Stimulated activated effector memory CD8-positive, alpha-beta T cell treated with anti-CD3 and anti-CD28 coated beads, Interleukin-12 subunit alpha, Interleukin-12 subunit beta, amount 100 ng/mL, for 72 hours (primary cell): ENCODE data around the gene CLSTN1.
A peak's percentile ranks its signal among the peaks of the same experiment; 100 is the strongest.
"Not testable (repeated sequence)": the region's sequence is repeated elsewhere in the genome, so short reads cannot be mapped to it uniquely, and the experiment has no call there.

Experiments used
- ATAC-seq: fragments of 150-1000 bp; cut with Tn5 transposase; 2 replicates; pipeline ENCODE4 v1.10.0; 2021
- DNase-seq, 2 donors: peaks; one replicate each; pipeline ENCODE4 v3.0.0; 2021 to 2022; ENCODE audit warnings: low spot score in 2 of 2
- H3K27ac Mint-ChIP-seq: one replicate; pipeline ENCODE4 v1.8.0; 2022; ENCODE audit warnings: mild to moderate bottlenecking, mixed read lengths
- H3K36me3 Mint-ChIP-seq: one replicate; pipeline ENCODE4 v1.8.0; 2022; ENCODE audit warnings: mild to moderate bottlenecking, mixed read lengths
- H3K4me1 Mint-ChIP-seq: one replicate; pipeline ENCODE4 v1.8.0; 2022; ENCODE audit warnings: mixed read lengths
- H3K4me3 Mint-ChIP-seq: one replicate; pipeline ENCODE4 v1.8.0; 2022; ENCODE audit warnings: mild to moderate bottlenecking, mixed read lengths
- H3K9me3 Mint-ChIP-seq: one replicate; pipeline ENCODE4 v1.8.0; 2022; ENCODE audit warnings: mixed read lengths

Gene CLSTN1

DNA sequence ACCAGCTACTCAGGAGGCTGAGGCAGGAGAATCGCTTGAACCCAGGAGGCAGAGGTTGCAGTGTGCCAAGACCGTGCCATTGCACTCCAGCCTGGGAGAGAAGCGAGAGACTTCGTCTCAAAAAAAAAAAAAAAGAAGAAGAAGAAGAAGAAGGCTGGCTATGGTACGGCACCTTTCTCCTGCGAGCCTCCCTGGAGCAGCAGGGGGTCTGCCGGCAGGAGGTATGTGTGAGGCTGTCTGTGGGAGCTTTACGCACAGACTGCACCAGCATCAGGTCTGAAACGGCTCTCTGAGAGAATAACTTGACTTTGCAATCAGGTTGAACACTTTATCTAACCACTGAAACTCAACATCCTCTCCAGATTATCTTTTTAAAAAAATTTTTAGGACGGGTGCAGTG is 44.9 kb downstream of the CLSTN1 start:
- H3K27ac Mint-ChIP-seq, result no peak overlapping the region
- DNase-seq (no peak), ATAC-seq (no peak)
- peaks cover 17% of the 10 kb centered on the region for H3K4me1 Mint-ChIP-seq
- no peak overlapping the region for H3K4me3 Mint-ChIP-seq
- H3K9me3 Mint-ChIP-seq, result no peaks in the 10 kb centered on the region
- no peaks in the 10 kb centered on the region for H3K36me3 Mint-ChIP-seq

DNA sequence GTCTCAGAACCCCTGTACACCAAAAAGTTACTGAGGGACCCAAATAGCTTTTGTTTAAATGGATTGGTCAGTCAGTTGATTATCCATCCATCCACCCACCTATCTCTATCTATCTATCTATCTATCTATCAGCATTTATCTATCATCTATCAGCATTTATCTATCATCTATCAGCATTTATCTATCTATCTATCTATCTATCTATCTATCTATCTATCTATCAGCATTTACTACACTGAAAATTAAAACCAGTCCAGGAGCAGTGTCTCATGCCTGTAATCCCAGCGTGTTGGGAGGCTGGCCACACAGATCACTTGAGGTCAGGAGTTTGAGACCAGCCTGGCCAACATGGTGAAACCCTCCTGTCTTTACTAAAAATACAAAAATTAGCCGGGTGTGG is 47.1 kb downstream of the CLSTN1 start:
- H3K4me3 Mint-ChIP-seq, result no peak overlapping the region
- peaks cover 17% of the 10 kb centered on the region for H3K4me1 Mint-ChIP-seq
- peaks cover 20% of the 10 kb centered on the region for H3K36me3 Mint-ChIP-seq
- H3K9me3 Mint-ChIP-seq, result no peaks in the 10 kb centered on the region
- no peak for ATAC-seq
- DNase-seq, result no peak
- H3K27ac Mint-ChIP-seq, result peak overlapping the region; percentile 29

DNA sequence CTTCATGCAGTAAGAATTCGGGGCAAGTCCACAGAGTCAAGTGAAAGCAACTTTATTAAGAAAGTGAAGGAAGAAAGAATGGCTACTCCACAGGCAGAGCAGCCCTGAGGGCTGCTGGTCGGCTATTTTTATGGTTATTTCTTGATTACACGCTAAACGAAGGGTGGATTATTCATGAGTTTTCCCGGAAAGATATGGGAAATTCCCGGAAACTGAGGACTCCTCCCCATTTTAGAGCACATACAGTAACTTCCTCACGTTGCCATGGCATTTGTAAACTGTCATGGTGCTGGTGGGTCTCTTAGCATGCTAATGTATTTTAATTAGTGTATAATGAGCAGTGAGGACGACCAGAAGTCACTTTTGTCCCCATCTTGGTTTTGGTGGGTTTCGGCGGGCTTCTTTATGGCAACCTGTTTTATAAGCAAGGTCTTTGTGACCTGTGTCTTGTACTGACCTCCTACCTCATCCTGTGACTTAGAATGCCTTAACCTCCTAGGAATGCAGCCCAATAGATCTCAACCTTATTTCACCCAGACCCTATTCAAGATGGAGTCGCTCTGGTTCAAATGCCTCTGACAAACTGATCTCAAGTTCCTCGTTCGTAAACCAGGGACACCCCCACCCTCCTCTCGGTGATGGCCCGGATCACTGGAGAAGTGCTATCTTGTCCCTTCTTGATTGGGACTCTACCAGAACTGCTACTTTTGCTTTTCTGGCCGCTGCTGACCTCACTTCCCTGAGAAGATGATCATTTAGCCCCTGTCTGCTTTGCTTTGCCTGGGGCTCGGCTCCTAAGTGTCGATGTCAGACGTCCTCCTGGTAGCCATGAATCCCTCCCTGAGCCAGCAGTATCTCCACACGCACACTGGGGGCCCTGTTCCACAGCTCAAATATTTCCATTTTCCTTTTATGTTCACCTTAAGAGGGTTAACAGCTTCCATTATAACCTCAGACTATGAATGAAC is 48.8 kb downstream of the CLSTN1 start:
- Mint-ChIP-seq H3K4me1 (peaks cover 17% of the 10 kb centered on the region), H3K27ac (no peak overlapping the region), H3K36me3 (peaks cover 33% of the 10 kb centered on the region), H3K9me3 (no peaks in the 10 kb centered on the region), H3K4me3 (no peak overlapping the region)
- no peak for ATAC-seq
- no peak for DNase-seq

DNA sequence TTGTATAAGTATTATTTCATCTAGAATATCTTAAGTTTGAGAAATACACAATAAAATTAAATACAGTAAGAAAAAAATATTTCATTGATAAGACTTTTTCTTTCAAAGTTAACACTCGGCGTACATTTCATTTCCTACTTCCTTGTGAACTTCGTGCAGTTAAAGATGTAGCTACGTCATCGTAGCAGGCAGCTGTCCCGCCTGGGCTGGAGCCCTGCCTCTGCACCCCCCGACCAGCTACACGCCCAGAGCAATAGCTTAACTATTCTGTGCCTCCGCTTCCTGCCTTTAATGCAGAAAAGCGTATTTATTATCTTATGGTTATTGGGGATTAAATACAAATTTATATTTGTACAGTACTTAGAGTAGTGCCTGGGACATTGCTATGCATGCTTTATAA is 53.5 kb downstream of the CLSTN1 start:
- peaks cover 33% of the 10 kb centered on the region for H3K36me3 Mint-ChIP-seq
- no peak for DNase-seq
- no peak for ATAC-seq
- no peak overlapping the region for H3K27ac Mint-ChIP-seq
- H3K4me1 Mint-ChIP-seq, result peaks cover 10% of the 10 kb centered on the region
- H3K4me3 Mint-ChIP-seq, result no peak overlapping the region
- no peaks in the 10 kb centered on the region for H3K9me3 Mint-ChIP-seq

DNA sequence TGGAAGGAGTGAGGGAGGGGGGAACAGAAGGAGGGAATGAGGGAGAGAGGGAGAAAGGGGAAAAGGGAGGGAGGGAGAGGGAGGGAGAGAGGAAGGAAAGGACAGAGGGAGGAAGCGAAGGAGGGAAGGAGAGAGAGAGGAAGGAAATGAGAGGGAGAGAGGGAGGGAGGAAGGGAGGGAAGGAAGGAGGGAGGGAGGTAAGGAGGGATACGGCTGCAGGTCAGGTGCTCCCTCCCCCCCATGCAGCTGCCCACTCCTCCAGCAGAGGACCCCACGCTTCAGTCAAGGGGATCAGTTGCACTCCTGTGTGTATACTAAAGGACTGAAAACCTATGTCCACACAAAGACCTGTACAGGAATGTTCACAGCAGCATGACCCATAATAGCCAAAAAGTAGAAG is 54.8 kb downstream of the CLSTN1 start:
- Mint-ChIP-seq H3K27ac (no peak overlapping the region), H3K4me3 (no peak overlapping the region), H3K36me3 (peaks cover 33% of the 10 kb centered on the region), H3K4me1 (peaks cover 17% of the 10 kb centered on the region), H3K9me3 (no peaks in the 10 kb centered on the region)
- DNase-seq (no peak), ATAC-seq (no peak)

DNA sequence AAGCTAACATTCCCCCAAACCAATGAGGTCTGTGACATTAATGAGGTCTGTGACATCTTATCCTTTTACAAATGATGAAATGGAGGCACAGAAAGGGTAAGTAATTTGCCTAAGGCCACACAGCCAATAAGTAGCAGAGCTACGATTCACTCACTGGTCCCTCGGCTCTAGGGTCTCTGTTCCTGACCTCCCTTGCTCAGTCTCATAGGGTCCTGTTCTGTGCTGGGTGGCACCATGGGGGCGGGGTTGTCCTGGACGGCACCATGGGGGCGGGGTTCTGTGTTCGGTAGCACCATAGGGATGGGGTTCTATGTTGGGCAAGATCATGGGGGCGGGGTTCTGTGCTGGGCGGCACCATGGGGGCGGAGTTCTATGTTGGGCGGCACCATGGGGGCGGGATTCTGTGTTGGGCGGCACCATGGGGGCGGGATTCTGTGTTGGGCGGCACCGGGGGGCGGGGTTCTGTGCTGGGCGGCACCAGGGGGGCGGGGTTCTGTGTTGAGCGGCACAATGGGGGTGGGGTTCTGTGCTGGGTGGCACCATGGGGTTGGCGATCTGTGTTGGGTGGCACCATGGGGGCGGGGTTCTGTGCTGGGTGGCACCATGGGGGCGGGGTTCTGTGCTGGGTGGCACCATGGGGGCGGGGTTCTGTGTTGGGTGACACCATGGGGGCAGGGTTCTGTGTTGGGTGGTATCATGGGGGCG is 55.6 kb downstream of the CLSTN1 start:
- H3K36me3 Mint-ChIP-seq, result peaks cover 28% of the 10 kb centered on the region
- H3K4me3 Mint-ChIP-seq, result no peak overlapping the region
- H3K9me3 Mint-ChIP-seq, result no peaks in the 10 kb centered on the region
- ATAC-seq (no peak), DNase-seq (peak in 1 of 2 donors; percentile 4)
- H3K27ac Mint-ChIP-seq, result peak overlapping the region; percentile 48
- H3K4me1 Mint-ChIP-seq, result peaks cover 21% of the 10 kb centered on the region

DNA sequence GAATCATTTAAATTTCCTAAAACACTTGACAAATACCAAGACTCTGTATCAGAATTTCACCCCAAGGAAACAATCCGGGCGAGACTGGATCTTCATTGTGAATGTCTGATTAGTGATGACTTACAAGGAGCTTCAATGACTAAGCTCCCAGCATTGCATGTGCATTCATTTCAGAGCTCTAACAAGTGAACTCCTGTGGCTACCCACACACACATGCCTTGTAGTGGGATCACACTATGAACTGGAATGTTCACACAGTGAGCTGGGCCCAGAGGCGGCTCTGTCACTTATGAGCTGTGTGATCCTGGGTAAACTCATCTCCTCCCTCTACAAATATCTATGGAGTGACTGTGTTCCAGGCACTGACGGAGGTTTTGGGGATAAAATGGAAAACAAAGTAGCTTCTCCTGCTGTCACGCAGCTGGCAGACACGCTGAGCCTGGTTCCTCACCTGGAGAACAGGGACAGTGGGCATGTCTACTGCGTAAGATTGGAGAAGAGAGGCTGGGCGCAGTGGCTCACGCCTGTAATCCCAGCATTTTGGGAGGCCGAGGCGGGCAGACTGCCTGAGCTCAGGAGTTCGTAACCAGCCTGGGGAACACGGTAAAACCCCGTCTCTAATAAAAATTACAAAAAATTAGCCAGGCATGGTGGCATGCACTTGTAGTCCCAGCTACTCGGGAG is 56.9 kb downstream of the CLSTN1 start:
- peaks cover 21% of the 10 kb centered on the region for H3K36me3 Mint-ChIP-seq
- H3K4me3 Mint-ChIP-seq, result no peak overlapping the region
- H3K4me1 Mint-ChIP-seq, result peaks cover 21% of the 10 kb centered on the region
- peak; percentile 24 for ATAC-seq
- H3K27ac Mint-ChIP-seq, result no peak overlapping the region
- no peak for DNase-seq
- H3K9me3 Mint-ChIP-seq, result no peaks in the 10 kb centered on the region

DNA sequence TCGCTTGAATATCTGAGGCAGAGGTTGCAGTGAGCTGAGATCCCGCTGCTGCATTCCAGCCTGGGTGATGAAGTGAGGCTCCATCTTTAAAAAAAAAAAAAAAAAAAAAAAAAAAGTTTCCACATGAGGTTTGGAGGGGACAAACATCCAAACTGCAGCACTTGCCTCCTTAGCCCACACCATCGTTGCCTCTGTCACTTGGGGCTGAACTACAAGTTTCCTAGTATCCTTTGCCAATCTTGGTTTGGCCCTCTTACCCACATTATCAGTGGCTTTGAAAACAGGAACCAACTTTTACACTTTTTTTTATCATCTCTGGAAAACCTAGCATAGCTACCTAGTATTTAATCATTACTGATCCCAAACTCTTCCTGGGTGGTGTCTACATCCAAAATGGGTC is 59.2 kb downstream of the CLSTN1 start:
- Mint-ChIP-seq H3K36me3 (peaks cover 10% of the 10 kb centered on the region), H3K4me1 (peaks cover 33% of the 10 kb centered on the region), H3K4me3 (no peak overlapping the region), H3K9me3 (no peaks in the 10 kb centered on the region), H3K27ac (no peak overlapping the region)
- DNase-seq (no peak), ATAC-seq (no peak)

DNA sequence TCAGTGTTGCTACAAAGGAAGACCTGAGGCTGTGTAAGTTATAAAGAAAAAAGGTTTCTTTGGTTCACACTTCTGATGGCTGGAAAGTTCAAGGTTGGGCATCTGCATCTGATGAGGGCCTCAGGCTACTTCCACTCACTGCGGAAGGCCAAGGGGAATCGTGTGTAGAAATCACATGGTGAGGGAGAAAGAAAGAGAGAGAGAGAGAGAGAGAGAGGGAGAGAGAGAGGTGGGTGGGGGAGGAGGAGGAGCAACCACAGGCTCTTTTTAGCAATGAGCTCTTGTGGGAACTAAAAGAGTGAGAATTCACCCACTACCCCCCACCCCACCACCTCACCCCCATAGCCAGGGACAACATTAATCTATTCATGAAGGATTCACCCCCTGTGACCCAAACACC is 59.9 kb downstream of the CLSTN1 start:
- no peaks in the 10 kb centered on the region for H3K9me3 Mint-ChIP-seq
- ATAC-seq, result no peak
- H3K27ac Mint-ChIP-seq, result peak overlapping the region; percentile 36
- no peak overlapping the region for H3K4me3 Mint-ChIP-seq
- peaks cover 29% of the 10 kb centered on the region for H3K4me1 Mint-ChIP-seq
- no peak for DNase-seq
- peaks cover 10% of the 10 kb centered on the region for H3K36me3 Mint-ChIP-seq

DNA sequence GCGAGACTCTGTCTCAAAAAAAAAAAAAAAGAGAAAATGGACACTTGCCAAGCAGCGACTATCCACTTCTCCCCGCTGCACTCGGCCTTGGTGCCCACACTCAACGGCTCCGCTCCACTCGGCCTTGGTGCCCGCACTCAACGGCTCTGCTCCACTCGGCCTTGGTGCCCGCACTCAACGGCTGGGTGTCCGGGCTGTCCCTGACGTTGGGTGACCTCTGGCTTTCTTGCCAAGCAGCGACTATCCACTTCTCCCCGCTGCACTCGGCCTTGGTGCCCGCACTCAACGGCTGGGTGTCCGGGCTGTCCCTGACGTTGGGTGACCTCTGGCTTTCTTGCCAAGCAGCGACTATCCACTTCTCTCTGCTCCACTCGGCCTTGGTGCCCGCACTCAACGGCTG is 61.3 kb downstream of the CLSTN1 start:
- DNase-seq, H3K9me3 Mint-ChIP-seq, H3K36me3 Mint-ChIP-seq, H3K4me3 Mint-ChIP-seq, H3K27ac Mint-ChIP-seq, ATAC-seq: not testable (repeated sequence)
- H3K4me1 Mint-ChIP-seq, result peaks cover 23% of the 10 kb centered on the region

DNA sequence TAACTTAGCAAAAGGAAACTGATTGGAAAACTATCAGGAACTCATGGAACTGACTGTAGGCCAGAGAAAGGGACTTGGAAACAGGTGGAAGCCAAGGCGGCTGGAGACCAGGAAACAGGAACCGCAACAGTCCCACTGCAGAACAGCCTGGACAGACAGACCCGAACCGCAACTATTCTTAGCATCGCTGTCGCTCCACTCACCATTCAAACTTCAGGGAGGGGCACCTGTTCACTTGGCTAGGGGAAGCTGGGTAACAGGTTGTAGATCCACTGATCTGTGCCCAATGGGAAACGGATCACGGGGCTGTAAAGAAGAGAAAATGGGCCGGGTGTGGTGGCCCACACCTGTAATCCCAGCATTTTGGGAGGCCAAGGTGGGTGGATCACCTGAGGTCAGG is 61.9 kb downstream of the CLSTN1 start:
- Mint-ChIP-seq H3K4me3 (no peak overlapping the region), H3K36me3 (peaks cover 10% of the 10 kb centered on the region), H3K27ac (no peak overlapping the region), H3K4me1 (peaks cover 23% of the 10 kb centered on the region), H3K9me3 (no peaks in the 10 kb centered on the region)
- ATAC-seq (no peak), DNase-seq (no peak)

DNA sequence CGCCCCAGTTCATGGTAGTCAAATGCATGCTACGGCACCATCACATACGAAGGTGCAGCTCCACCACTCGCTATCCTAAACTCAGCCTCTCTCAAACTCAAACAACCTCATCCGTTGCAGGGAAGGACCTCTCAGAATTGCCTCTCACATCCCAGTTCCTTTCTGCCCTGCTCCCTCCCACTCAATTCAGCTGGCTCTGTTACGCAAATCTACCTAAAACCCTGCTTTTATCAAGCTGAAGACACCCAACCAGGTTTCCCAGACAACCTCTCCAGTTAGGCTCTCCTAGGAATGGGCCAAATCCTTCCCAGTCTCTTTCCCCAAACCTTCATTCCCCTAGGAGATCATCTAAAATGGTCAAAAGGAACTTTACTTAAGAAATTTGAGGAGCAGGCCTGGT is 62.9 kb downstream of the CLSTN1 start:
- peaks cover 10% of the 10 kb centered on the region for H3K36me3 Mint-ChIP-seq
- H3K4me3 Mint-ChIP-seq, result no peak overlapping the region
- H3K27ac Mint-ChIP-seq, result no peak overlapping the region
- DNase-seq, result no peak
- no peak for ATAC-seq
- no peaks in the 10 kb centered on the region for H3K9me3 Mint-ChIP-seq
- H3K4me1 Mint-ChIP-seq, result peaks cover 23% of the 10 kb centered on the region

DNA sequence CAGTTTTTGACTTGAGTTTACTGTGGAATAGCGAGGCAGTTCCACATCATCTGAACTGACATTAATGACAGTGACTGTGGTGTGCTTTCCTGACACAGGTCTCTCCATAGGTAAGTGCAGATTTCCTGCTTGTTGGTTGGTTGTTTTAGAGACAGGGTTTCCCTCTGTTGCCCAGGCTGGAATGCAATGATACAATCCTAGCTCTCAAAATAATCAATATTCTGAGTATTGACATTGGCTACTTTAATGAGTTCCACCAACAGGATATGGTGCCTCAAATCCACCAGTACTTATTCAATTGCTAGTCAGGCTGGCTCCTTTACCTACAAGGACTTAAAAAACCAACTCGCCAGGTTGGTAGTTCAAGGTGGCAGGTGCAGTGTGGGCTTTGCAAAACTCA is 63.8 kb downstream of the CLSTN1 start:
- Mint-ChIP-seq H3K4me1 (peaks cover 28% of the 10 kb centered on the region), H3K4me3 (no peak overlapping the region), H3K36me3 (peaks cover 14% of the 10 kb centered on the region), H3K9me3 (no peaks in the 10 kb centered on the region), H3K27ac (no peak overlapping the region)
- DNase-seq (no peak), ATAC-seq (no peak)

DNA sequence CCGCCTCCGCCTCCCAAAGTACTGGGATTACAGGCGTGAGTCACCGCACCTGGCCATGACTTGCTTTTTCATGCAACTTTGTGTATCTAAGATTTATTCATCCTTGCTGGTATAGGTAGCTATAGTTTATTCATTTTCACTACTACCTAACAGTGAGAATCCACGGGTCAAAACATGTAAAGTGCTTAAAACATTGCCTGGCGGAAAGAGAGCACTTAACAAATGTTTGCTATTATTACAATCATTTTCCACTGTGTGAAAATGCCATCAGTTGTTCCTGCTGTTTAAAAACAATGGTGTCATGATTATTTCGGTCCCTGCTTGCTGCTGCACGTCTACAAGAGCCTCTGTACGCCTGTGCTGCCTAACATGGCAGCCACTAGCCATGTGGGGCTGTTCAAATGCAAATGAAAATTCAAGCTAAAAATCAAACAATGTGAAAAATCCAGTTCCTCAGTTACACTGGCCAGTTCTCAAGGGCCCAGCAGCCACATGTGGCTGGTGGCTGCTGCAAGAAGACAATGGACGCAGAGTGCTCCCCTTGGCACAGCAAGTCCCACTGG is 65.1 kb downstream of the CLSTN1 start:
- H3K27ac Mint-ChIP-seq, result peak overlapping the region; percentile 20
- ATAC-seq, result no peak
- no peaks in the 10 kb centered on the region for H3K9me3 Mint-ChIP-seq
- H3K4me1 Mint-ChIP-seq, result peaks cover 19% of the 10 kb centered on the region
- DNase-seq, result no peak
- no peak overlapping the region for H3K4me3 Mint-ChIP-seq
- peaks cover 27% of the 10 kb centered on the region for H3K36me3 Mint-ChIP-seq

DNA sequence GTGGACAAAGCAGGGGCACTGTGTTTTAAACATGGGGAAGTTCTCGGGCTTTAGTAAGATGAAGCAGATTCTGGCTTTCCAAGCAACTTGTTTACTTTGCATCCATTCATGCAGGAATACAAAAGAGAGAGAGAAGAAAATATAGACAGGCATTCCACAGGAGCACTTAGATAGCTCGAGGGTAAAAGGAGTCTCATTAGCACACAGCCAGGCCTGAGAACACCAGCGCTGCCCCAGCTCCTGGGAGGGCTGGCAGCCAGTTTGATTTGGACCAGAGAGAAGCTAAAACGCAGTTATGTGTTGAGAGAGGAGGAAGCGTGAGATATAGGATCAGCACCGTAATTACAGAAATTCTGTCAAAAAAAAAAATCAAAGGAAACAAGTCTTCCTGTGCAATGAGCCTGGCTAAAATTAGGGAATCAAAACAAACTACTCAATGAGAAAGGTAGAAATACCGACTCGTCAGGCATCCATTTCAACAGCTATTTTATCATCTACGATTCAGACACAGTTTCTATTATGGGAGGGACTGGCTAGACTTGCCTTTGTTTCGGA is 68.2 kb downstream of the CLSTN1 start:
- Mint-ChIP-seq H3K36me3 (peaks cover 49% of the 10 kb centered on the region), H3K4me1 (peaks cover 25% of the 10 kb centered on the region), H3K9me3 (no peaks in the 10 kb centered on the region), H3K27ac (peak overlapping the region; percentile 72), H3K4me3 (no peak overlapping the region)
- ATAC-seq (no peak), DNase-seq (no peak)
